Transverse colon (tissue), 4 donors: Measurements from ENCODE around the gene DRD1.
"Not testable (repeated sequence)": the region's sequence is repeated elsewhere in the genome, so short reads cannot be mapped to it uniquely, and the experiment has no call there.

ENCODE experiments used
- CTCF ChIP-seq, 5 experiments: fragments of 200-600 bp in 3 of 5; fragments of 450-650 bp in 2 of 5; sonication (generic) in 3 of 5; IDR thresholded peaks; 1 replicate in 2 of 5; 2 replicates in 3 of 5; pipeline ENCODE4 v1.5.1; 2016 to 2017; ENCODE audit warnings: antibody characterized with exemption in 5 of 5, inconsistent platforms in 3 of 5, mild to moderate bottlenecking in 2 of 5, moderate library complexity in 1 of 5
- POLR2AphosphoS5 ChIP-seq, 3 donors: sonication (generic); formaldehyde crosslinking; IDR thresholded peaks; one replicate each; pipeline ENCODE4 v1.6.1; 2016; ENCODE audit warnings: antibody characterized with exemption in 3 of 3

GRCh38 chr5:175397590-175398297 lies 46.2 kb downstream of the DRD1 start:
- not testable (repeated sequence) for TF ChIP-seq POLR2AphosphoS5, CTCF (IDR thresholded peaks at IDR 0.05)
